H9 (cell line): Measurements from ENCODE around the gene FAM9B. TPM values are rescaled to one million over a fixed set of nuclear protein-coding genes. Genes with fewer than 3 reads are reported as not detected.

Experiments
- DNase-seq: peaks from one replicate; pipeline ENCODE4 v3.0.0-alpha.2; 2017
- H2AFZ ChIP-seq: one replicate; pipeline ENCODE4 v1.6.1; 2013; ENCODE audit warnings: mild to moderate bottlenecking, low read length, control low read depth, moderate library complexity
- H2AK5ac ChIP-seq: 2 replicates; pipeline ENCODE4 v1.6.1; 2013; ENCODE audit warnings: low read length, control low read depth, mixed read lengths; ENCODE audit not compliant: insufficient read length
- H2BK120ac ChIP-seq: one replicate; pipeline ENCODE4 v1.6.1; 2013; ENCODE audit warnings: low read depth, mild to moderate bottlenecking, low read length, control low read depth, inconsistent platforms; ENCODE audit not compliant: poor library complexity, severe bottlenecking
- H2BK12ac ChIP-seq: 2 replicates; pipeline ENCODE4 v1.6.1; 2013; ENCODE audit warnings: low read length, control low read depth, mixed read lengths, low read depth; ENCODE audit not compliant: insufficient read length
- H2BK15ac ChIP-seq: 2 replicates; pipeline ENCODE4 v1.6.1; 2013; ENCODE audit warnings: low read depth, low read length, control low read depth
- H2BK20ac ChIP-seq: one replicate; pipeline ENCODE4 v1.6.1; 2013; ENCODE audit warnings: low read depth, mild to moderate bottlenecking, low read length, control low read depth, inconsistent platforms; ENCODE audit not compliant: poor library complexity, severe bottlenecking
- H2BK5ac ChIP-seq: 2 replicates; pipeline ENCODE4 v1.6.1; 2013; ENCODE audit warnings: low read length, control low read depth, mixed read lengths; ENCODE audit not compliant: insufficient read length
- H3K14ac ChIP-seq: 2 replicates; pipeline ENCODE4 v1.6.1; 2013; ENCODE audit warnings: low read length, control low read depth; ENCODE audit not compliant: insufficient read depth
- H3K18ac ChIP-seq: 2 replicates; pipeline ENCODE4 v1.6.1; 2013; ENCODE audit warnings: low read depth, mild to moderate bottlenecking, mixed read lengths, low read length, control low read depth; ENCODE audit not compliant: insufficient read length
- H3K23ac ChIP-seq: 2 replicates; pipeline ENCODE4 v1.6.1; 2013; ENCODE audit warnings: low read length, control low read depth, mixed read lengths, low read depth; ENCODE audit not compliant: insufficient read length
- H3K23me2 ChIP-seq: 2 replicates; pipeline ENCODE4 v1.6.1; 2013; ENCODE audit warnings: low read depth, mild to moderate bottlenecking, mixed read lengths, low read length, control low read depth; ENCODE audit not compliant: insufficient read length, poor library complexity, severe bottlenecking
- H3K27ac ChIP-seq: 2 replicates; pipeline ENCODE4 v1.5.1; 2013; ENCODE audit warnings: low read length, control low read depth, mixed read lengths, low read depth; ENCODE audit not compliant: insufficient read length
- H3K27me3 ChIP-seq: 2 replicates; pipeline ENCODE4 v1.6.1; 2013; ENCODE audit warnings: low read length, control low read depth, inconsistent platforms; ENCODE audit not compliant: insufficient read depth
- H3K4ac ChIP-seq: 2 replicates; pipeline ENCODE4 v1.6.1; 2013; ENCODE audit warnings: low read depth, mild to moderate bottlenecking, control low read depth, inconsistent platforms, low read length, moderate library complexity
- H3K4me1 ChIP-seq: 2 replicates; pipeline ENCODE4 v1.6.1; 2013; ENCODE audit warnings: low read length, control low read depth, inconsistent platforms; ENCODE audit not compliant: insufficient read depth
- H3K4me2 ChIP-seq: 2 replicates; pipeline ENCODE4 v1.6.1; 2013; ENCODE audit warnings: low read length, control low read depth, mixed read lengths; ENCODE audit not compliant: insufficient read length, insufficient read depth
- H3K56ac ChIP-seq: 2 replicates; pipeline ENCODE4 v1.6.1; 2013; ENCODE audit warnings: low read depth, mild to moderate bottlenecking, mixed read lengths, low read length, control low read depth; ENCODE audit not compliant: insufficient read length
- H3K79me1 ChIP-seq: 2 replicates; pipeline ENCODE4 v1.6.1; 2013; ENCODE audit warnings: low read depth, mild to moderate bottlenecking, moderate library complexity, low read length, control low read depth, inconsistent platforms; ENCODE audit not compliant: insufficient read depth, poor library complexity, severe bottlenecking
- H3K79me2 ChIP-seq: 2 replicates; pipeline ENCODE4 v1.6.1; 2013; ENCODE audit warnings: low read length, control low read depth, inconsistent platforms; ENCODE audit not compliant: insufficient read depth
- H3K9ac ChIP-seq: 2 replicates; pipeline ENCODE4 v1.6.1; 2013; ENCODE audit warnings: low read length, control low read depth, mixed read lengths; ENCODE audit not compliant: insufficient read length; ENCODE audit errors: extremely low read depth
- H3K9me3 ChIP-seq: one replicate; pipeline ENCODE4 v1.6.1; 2013; ENCODE audit warnings: low read depth, low read length, inconsistent platforms; ENCODE audit not compliant: control insufficient read depth
- H3T11ph ChIP-seq: one replicate; pipeline ENCODE4 v1.6.1; 2013; ENCODE audit warnings: mild to moderate bottlenecking, low read length, control low read depth, inconsistent platforms
- H4K20me1 ChIP-seq: one replicate; pipeline ENCODE4 v1.6.1; 2013; ENCODE audit not compliant: control insufficient read depth, insufficient read length, insufficient read depth
- H4K5ac ChIP-seq: 2 replicates; pipeline ENCODE4 v1.6.1; 2013; ENCODE audit warnings: low read depth, mild to moderate bottlenecking, mixed read lengths, low read length, control low read depth; ENCODE audit not compliant: insufficient read length
- H4K8ac ChIP-seq: replicated peaks from 2 replicates; pipeline ENCODE4 v1.6.1; 2013; ENCODE audit warnings: low read length, control low read depth, mixed read lengths, low read depth; ENCODE audit not compliant: insufficient read length
- H4K91ac ChIP-seq: 2 replicates; pipeline ENCODE4 v1.6.1; 2013; ENCODE audit warnings: low read depth, mild to moderate bottlenecking, moderate library complexity, mixed read lengths, low read length, control low read depth; ENCODE audit not compliant: insufficient read length
- H3K27ac Mint-ChIP-seq, 3 experiments: 2 replicates in 2 of 3; 3 replicates in 1 of 3; pipeline ENCODE4 v1.8.0; 2020 to 2021; ENCODE audit warnings: mixed read lengths in 3 of 3, mild to moderate bottlenecking in 1 of 3, moderate library complexity in 1 of 3
- H3K27me3 Mint-ChIP-seq: 2 replicates; pipeline ENCODE4 v1.8.0; 2021; ENCODE audit warnings: low read depth, mild to moderate bottlenecking, moderate library complexity, mixed read lengths
- H3K36me3 Mint-ChIP-seq, 3 experiments: 2 replicates in 2 of 3; 3 replicates in 1 of 3; pipeline ENCODE4 v1.8.0; 2020 to 2021; ENCODE audit warnings: low read depth in 3 of 3, mixed read lengths in 3 of 3; ENCODE audit not compliant: insufficient read depth in 1 of 3
- H3K4me1 Mint-ChIP-seq, 2 experiments: 2 replicates each; pipeline ENCODE4 v1.8.0; 2020; ENCODE audit warnings: mixed read lengths in 2 of 2
- H3K4me3 Mint-ChIP-seq, 2 experiments: 2 replicates in 1 of 2; 3 replicates in 1 of 2; pipeline ENCODE4 v1.8.0; 2020 to 2021; ENCODE audit warnings: mild to moderate bottlenecking in 2 of 2, mixed read lengths in 2 of 2, moderate library complexity in 1 of 2
- H3K9me3 Mint-ChIP-seq, 2 experiments: 2 replicates in 1 of 2; 3 replicates in 1 of 2; pipeline ENCODE4 v1.8.0; 2020; ENCODE audit warnings: mild to moderate bottlenecking in 2 of 2, mixed read lengths in 2 of 2, moderate library complexity in 1 of 2
- CTCF ChIP-seq: fragments of 200-600 bp; sonication (generic); conservative IDR thresholded peaks from 3 replicates; pipeline ENCODE4 v1.8.0; 2021; ENCODE audit warnings: antibody characterized with exemption, mild to moderate bottlenecking
- WGBS: extraction: QIAGEN DNeasy Blood & Tissue Kit; methylation state at CpG from one replicate; pipeline ENCODE4 v1.1.7; 2013; ENCODE audit warnings: missing lambda C conversion rate, low lambda C conversion rate, mixed read lengths; ENCODE audit not compliant: insufficient read length; ENCODE audit errors: extremely low coverage; 5-methylcytosine and 5-hydroxymethylcytosine counted together
- total RNA-seq: library from RNA; stranded (reverse); gene quantifications from 2 replicates; pipeline ENCODE4 v1.2.1, GENCODE V29; 2021

FAM9B gene
- total RNA-seq, 1 experiment from 2014 or later, result not detected

DNA sequence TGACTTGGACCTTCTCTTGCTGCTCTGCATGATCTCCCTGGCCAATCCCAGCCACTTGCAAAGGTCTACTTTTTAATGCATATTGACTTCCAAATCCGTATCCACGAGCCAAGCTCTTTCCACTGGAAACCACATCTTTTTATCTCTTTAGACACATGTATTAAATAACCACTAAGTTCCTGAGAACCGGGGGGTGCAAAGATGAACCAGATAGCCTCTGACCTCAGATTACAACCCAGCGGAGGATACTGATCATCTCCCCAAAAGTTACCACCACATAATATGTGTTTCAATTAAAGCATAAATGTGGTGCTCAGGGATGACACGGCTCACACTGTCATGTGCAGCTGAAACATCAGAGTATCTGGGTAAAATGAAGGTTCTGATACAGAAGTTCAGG, 40.4 kb upstream of the FAM9B start:
- Histone ChIP-seq H2BK15ac (no peak overlapping the region), H2BK12ac (no peak overlapping the region), H4K8ac (no peak overlapping the region), H2BK120ac (no peak overlapping the region), H2BK5ac (no peak overlapping the region), H3K4ac (no peak overlapping the region), H4K5ac (no peak overlapping the region), H3K79me1 (no peaks in the 10 kb centered on the region), H3K9ac (no peak overlapping the region), H3K27me3 (no peaks in the 10 kb centered on the region), H4K20me1 (no peaks in the 10 kb centered on the region), H3K9me3 (no peaks in the 10 kb centered on the region), H3K23me2 (no peaks in the 10 kb centered on the region), H3K56ac (no peak overlapping the region), H2BK20ac (no peak overlapping the region), H3K4me2 (no peak overlapping the region), H2AK5ac (no peak overlapping the region), H3K14ac (no peak overlapping the region), H3K27ac (no peak overlapping the region), H3K79me2 (no peaks in the 10 kb centered on the region), H4K91ac (no peak overlapping the region), H3T11ph (no peak overlapping the region), H2AFZ (no peak overlapping the region), H3K18ac (no peak overlapping the region), H3K4me1 (no peaks in the 10 kb centered on the region), H3K23ac (no peak overlapping the region)
- no peak for DNase-seq
- Mint-ChIP-seq H3K4me3 (no peak overlapping the region), H3K4me1 (peaks cover 7 to 8% of the 10 kb centered on the region in 2 experiments; a peak in 3 of 4 replicates), H3K27me3 (peaks cover 2% of the 10 kb centered on the region; the same call in 1 of the 2 replicates), H3K27ac (no peak overlapping the region), H3K36me3 (peaks cover 0 to 1% (median under 1%) of the 10 kb centered on the region in 3 experiments; a peak in 3 of 7 replicates), H3K9me3 (peaks cover 2 to 24% of the 10 kb centered on the region in 2 experiments; a peak in 4 of 5 replicates)
- no CpG with 5 or more reads among the region's 5 CpGs for WGBS
- no peak for TF ChIP-seq CTCF
